GM18520 (cell line): ENCODE results near the gene WBP11.

Experiments used
- ATAC-seq: cut with Tn5 transposase; IDR thresholded peaks from one replicate; pipeline ENCODE4 v1.9.1; 2021; ENCODE audit not compliant: unreplicated experiment

WBP11 gene

DNA sequence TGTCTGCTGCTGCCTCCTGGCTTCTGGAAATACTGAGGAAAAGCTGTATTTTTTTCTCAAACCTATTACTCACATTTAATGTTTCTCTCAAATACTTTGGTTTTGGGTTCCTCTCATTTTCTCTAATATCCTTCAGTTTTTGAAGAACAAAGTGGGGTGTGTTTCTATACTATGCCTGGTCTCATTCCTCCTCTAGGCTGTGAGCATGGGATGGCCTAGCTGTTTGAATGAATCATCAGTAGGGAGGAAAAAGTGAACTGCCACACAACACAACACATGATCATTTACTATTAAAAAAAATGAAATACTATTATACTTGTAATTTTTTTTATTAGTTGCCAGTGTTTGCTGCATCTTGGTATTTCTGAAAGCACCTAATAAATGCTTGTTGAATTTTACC is 22.0 kb upstream of the WBP11 start:
- no peak for ATAC-seq

DNA sequence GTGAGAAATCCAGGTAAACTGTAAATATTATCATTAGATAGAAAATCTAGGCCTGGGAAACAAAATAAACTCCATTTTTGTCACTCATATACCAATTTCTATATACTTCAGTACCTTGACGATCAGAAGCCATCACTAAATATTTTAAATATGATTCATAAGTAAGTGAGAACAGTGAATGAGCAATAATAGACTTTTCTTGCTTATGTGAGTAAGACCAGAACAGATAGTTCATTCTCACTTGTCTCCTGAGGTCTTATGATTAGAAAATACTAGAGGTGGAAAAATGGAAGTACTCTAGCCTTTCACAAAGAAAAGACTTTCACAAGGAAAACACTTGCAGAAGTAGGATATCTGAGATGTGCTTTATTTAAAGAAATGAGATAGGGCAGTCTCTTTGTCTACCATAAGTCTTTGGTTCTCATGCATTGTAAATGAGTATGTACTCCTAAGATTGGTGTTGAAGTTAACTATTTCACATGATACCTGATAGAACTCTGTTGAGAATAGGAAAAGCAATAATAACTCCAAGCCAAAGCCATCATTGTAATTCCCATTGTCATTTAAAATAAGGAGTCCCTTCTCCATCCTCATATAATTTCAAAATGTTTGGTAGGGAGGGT is 20.8 kb upstream of the WBP11 start:
- peak; percentile 41 for ATAC-seq

DNA sequence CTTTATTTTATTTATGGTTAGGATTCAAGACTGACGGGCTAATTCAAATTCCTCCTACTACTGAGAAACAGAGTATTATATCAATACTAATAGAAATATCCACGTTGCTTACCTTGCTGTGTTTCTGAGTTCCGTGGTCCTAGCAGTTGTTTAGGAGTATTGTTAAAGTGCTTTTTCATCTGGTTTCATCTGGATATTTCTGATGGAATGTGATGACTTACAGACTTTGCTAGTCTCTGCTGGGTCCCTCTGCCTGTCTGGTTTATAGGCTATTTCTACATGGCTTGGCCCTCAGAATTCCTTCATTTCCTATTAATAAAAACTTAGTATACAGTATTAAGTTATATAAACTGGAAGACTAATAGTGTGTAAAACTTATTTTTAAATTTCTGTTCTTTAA is 10.7 kb upstream of the WBP11 start, which contains the start of gene SMCO3:
TSS of gene SMCO3 (minus strand) at position 169 of the 400 bp plus-strand sequence. CDS start 7,502 bp downstream, outside the sequence.
- ATAC-seq: no peak

DNA sequence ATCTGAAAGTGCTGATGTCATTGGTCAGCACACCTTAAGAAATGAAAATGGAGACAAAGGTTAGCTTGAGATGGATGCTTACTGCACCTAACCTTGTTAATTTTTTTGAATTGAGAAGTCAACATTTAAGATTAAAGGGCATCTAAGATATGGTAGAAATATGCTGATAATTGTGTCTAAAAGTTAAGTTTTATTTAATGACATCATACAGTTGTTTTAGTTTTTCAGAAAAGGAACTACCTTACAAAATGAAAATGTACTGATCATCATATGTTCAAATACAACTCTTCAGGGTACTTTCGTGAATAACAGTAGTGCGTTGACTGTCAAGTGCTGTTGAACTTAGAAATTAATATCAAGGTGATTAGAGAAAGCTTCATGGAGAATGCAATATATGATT is 8.2 kb upstream of the WBP11 start:
- ATAC-seq: no peak

DNA sequence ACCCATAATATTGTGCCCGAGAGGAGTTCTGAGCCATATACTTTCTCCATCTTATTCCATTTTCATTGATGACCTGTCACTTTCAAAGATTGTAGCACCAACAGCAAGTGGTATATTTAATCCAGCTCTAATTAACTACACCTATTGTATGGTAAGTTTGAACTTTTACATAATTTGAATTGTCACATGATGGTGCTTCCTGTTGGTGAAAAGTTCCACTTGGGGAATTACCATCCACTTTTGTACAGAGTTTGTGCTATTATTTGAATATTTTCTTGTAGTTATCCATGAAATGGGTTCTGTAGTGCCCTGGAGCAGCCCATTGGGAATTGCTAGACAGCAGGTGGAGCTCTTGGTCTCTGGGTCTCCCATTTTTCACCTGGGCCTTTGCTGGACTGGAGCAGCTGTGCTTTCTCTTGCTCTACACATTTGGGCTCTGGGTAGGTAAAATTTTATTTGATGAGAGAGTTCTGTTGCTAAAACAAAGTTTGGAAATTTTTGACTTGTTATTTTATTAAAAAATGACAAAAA is 7.7 kb upstream of the WBP11 start:
- ATAC-seq: no peak

DNA sequence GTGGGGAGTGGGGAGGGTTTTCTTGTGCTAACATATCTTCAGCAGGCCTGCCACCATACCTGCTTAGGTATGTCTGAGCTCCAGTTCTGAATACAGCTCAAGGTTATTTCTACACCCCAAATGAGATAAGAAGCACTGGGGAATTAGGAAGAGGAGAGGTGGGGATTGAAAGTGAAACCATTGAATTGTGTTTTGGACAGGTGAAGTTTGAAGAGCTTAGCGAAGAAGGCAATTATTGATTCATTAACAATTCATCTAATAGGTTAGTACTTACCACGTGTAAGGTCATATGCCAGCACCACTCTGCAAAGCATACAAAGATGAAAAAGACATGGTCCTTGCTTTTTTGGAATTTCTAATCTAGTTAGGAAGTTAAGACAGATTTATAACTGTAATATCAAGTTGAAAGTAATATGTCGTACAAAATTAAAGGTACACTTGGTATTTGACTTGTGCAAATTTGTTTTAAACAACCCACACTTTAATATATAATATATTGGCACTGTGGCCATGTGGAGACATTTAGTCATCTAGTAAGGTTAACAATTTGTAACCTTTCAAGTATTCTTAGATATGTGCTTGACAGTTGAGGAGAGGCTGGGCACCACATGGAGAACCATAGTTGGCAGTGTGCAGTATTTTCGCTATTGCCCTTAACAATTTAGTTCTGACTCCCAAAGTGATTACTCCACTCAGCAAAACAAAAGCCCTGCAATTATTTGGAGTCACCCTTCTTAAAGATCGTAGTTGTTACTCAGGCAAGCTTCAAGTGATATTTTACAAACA is 7.1 kb upstream of the WBP11 start:
- ATAC-seq: no peak

DNA sequence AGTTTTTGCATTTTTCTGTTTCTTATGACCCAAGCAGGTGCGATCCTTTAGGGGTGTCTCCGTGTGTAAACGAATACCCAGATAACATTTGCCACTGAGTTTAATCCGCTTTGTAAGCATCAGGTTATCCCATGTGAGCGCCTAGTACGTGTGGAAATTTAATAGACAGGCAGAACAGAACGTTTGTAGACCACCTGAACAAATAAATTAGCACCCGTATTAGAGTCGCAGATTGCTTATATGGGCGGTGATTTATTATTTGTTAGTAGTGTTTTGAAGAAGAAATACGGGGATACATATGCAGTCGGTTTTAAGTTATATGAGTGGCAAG is 517 bp upstream of the WBP11 start:
- peak; percentile 4 for ATAC-seq

DNA sequence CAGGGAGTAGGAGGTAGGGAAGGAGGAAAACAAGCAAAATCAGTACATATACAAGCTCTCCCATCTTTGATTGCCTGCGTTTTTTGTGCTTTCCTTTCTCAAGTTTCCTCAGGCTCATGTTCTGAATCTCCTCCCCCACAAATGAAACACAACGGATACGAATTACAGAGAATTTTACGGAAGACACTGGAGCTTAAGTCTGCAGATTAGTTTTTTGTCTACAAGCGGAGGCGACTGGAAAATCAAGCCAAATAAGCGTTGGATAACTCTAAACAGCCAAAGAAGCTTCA is 612 bp downstream of the WBP11 start:
- ATAC-seq: no peak

DNA sequence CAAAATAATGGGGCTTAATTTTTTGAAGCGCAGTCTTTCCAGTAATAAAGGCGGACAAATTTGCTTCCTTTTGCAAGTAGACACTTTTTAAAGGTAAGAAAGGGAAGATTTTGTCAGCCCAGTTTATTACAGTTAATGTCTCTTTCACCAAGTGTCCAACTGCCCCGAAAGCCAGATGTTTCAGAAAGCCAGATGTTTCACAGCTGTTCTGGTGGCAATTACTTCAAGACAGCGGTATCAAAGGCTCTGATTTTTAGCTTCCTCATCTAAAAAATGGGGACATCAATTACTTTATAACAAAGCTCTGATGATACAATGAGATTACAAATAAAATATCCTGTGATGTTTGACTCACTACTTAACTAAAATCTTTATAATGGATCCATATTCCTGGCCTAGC is 1.0 kb downstream of the WBP11 start:
- no peak for ATAC-seq

DNA sequence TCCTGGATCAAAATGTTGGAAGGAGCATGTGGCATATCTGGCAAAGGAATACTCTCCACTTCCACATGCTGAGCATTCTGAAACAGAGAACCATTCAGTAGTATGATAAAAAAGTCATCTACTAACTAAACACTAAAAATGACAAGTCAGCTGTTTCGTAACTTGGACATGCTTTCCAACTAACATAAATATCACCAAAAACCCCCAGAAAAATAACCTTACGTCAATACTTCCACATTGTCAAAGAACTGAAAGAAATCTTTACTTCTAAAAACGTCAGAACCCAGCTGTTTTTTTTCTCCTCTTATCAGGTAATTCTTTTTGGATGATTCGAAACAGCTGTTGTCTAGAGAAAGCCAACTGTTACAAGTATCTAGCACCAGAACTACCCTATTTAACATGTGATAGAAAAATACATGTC is 8.2 kb downstream of the WBP11 start:
- no peak for ATAC-seq

DNA sequence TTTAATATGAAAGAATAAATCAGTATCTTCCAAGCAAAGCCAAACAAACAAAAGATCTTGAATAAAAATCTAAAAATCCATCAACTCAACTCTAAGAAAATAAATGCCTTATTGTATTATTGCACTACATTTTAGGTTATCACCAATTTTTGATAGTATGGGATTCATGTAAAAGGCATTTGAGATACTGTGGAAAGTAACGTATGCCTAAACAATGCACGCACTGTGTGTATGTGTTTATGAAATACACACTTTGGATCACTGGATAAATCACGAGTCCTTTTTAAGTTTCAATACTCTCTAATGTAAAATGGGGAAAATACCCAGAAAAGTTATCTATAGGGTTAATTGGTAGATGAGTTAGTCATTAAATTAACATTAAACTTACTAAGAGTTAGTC is 17.7 kb downstream of the WBP11 start:
- ATAC-seq: no peak

DNA sequence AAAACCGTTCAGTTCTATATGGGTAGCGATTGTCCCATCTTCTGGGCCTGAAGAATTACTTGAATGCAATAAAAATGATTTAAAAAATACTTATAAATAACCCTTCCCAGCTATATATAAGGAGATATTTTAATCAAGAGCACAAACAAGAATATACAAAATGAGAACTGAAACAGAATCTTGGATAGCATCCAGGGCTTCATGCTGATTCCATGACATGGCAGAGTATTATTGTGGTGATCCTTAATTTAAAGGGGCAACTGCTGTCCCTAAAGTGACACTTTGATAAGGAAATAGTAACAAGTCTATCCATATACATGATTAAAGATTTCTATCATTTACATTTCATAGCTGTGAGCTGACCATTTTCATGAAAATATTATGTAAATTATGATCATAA is 18.8 kb downstream of the WBP11 start:
- ATAC-seq: no peak

DNA sequence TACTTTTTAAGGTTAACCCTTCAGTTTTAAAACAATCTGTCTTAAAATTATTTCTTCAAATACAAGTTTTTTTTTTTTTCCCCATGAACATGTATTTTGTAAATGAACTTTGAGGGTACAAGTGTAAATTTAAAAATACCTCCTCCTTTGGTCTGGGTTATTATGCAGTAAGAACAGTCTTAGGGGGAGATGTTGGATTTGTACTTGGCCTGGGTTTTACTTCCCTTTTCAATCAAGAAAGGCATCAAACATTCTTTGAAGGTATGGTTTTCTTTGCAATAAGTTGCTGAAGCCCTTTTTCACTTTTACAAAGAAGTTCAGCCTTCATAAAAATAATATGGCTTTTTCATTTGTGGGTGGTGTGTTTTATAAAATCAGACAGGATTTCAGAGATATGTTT is 20.5 kb downstream of the WBP11 start:
- ATAC-seq: no peak

DNA sequence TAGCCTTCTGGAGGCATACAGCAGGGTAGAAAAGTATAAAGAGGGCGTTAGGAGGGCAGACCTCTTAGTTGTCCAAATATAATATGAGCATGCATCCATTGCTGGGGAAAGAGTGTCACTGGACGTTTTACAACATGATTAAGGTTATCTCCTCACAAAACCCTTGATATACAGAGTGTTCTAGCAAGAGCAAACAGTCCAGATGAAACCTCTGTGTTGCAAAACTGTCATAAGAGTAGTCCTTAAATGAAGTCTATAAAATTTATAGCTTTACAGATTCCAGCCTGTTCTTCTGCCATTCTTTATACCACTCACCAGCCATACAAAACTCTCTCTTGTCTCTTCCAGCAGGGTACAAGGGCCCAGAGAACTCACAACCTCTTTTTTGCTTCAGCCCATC is 21.7 kb downstream of the WBP11 start:
- ATAC-seq: no peak

DNA sequence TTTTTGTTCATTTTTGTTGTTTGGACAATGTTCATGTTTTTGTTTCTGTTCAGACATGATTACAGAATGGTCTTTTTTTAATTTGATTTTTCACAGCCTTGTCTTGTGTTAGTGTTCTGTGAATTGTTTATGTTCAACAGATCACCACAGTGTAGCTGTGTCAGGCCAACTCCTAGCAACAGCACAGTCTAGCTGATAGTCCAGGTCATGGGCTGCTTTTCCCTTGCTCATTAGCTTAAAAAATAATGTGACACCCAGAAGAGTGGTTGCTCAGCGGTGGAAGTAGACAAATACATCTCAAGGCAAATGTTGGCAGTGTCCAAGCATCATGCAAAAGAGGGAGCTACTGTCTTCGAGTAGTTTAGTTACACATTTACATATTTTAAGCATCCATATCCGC is 22.4 kb downstream of the WBP11 start:
- no peak for ATAC-seq

DNA sequence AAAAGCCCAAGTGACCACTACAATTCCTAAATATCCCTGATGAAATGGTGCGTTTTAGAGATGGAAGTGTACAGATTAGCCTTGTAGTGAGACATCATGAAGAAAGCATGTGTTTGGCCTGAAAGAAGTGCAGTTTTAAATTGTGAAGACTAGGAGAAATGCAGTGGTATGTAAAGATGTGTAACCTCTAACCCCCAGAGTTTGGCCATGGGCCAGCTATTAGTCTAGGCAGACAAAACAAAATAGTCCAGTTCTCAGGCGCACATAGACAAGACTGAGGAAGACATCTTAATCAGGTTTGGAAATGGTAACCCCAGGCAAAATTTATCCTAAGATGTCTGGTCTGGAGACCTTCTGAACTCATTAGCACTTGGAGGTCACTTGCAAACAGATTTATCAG is 23.4 kb downstream of the WBP11 start:
- no peak for ATAC-seq

DNA sequence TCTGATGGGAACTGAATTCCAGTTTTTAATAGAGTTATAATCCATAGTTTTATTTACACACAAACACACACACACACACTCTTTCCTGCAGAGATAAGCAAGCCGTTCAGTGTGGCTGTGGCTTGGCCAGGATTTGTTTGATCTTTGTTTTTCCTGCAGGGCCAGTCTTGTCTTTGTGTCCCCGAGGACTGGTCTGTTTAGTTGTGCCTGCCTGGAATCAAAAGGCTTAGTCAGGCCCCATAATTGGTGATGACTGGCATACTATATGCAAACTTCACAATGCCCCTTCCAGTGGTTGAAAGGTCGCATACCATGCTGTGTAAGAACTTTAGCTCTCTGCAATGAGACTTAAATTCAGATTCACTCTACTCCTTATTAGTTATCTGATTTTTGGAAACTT is 26.0 kb downstream of the WBP11 start:
- ATAC-seq: no peak

DNA sequence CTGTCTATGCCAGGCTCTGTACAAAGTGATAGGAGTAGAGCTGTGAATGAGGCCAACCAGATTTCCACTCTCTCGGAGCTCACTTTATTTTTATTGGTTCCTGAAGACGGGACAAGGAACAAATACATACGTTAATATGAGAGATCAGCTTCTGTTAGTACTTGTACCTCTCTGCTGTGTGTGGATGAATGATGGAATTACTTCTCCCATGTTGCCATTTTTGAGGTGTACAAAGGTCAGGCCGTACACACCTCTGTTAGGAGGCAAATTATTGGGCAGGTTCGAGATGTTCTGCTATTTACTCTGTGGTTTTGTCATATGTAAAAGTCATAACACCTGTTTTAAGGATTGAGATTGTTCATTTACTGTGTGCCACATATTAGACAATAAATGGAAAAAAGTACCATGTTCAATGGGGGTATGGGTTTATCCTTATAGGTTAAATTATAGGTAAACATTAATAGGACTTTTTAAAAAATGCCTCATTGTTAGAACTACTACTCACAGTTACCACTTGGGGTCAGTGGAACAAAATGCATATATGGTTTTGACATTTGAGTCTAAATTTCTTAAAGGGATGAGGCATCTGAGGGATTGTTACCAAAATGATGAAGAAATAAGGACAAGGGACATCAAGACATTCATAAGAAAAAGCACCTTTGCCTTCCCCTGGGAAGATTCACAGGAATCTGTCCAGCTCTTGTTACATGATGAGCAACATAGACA is 26.9 kb downstream of the WBP11 start:
- no peak for ATAC-seq

DNA sequence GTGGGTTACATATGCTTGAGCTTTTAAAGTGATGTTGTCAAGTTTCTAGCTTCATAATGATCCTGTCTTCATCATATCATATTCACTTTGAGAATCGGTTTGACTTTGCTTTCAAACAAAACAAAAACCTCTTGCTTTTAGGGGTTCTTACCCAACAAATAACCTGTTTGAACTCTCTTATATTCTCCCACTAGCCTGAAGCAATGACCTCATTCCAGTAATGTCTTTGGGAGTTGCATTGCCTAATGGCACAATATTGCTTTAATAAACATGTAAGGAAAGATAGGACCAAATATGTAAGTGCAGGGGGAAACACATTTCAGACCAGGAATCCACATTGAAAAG is 27.7 kb downstream of the WBP11 start:
- ATAC-seq: no peak

DNA sequence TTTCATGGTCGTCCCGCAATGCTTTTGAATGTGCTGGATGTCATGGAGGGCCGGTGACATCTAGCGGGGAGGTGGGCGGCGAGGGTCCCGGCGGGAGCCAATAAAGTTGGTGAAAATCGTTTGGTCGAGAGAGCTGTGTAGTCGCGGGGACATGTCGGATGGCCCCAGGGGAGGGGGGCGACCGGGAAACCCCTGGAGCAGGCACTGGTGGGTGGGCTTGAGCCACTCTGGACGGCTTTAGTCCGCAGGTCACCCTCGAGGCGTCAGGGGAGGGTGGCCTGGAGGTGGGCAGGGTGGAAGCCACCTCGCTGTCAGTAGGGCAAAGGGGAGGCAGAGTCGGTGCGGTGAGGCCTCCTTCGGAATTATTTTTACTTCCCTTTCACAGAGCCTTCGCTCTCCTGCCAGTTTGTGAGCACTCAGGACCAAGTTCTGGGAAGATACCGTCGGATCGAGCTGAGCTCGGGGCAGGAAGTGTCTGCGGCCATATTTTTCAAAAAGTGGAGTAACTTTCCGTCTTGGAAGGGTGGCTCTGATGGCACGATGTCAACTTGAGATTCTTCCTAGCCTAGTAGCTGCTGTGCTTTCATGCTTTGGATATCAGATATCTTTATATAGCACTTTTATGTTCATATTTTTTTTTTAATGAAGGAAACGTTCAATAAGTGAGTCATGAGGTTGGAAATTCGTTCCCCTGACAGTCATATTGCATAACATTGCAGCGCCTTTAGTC is 28.2 kb downstream of the WBP11 start:
- no peak for ATAC-seq

DNA sequence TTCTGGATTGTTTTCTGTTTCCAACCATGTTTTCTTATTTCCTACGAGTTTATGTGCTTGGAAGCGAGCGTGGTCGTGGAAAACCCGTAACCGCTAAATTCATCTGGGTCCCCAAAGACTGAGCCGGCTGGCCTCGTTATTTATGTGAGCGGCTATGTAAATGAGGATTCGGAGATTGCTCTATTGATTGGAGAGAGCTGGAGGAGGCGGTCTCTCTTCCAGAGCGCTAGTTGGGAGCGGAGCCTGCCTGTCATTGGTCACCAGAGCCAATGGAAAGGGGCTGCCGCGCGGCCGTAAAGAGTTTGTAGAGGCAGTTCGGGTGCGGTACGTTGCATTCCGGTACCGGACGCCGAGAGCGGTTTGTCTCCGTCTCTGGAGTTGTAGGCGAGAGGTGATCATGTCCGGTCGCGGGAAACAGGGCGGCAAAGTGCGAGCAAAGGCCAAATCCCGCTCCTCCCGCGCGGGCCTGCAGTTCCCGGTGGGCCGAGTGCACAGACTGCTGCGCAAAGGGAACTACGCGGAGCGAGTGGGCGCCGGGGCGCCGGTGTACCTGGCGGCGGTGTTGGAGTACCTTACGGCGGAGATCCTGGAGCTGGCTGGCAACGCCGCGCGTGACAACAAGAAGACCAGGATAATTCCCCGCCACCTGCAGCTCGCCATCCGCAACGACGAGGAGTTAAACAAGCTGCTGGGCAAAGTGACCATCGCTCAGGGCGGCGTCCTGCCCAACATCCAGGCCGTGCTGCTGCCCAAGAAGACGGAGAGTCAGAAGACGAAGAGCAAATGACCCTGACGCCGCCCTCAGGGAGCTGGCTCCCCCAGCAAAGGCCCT is 29.0 kb downstream of the WBP11 start:
- ATAC-seq: peak; percentile 45
